Hepatocyte (in vitro differentiated cells): ENCODE results near the gene PNMA6E. TPM values are rescaled to one million over a fixed set of nuclear protein-coding genes. Genes with fewer than 3 reads are reported as not detected.
"Not testable (repeated sequence)": the region's sequence is repeated elsewhere in the genome, so short reads cannot be mapped to it uniquely, and the experiment has no call there.

ENCODE experiments used
- DNase-seq: peaks from one replicate; pipeline ENCODE4 v3.0.0-alpha.2; 2016; ENCODE audit warnings: low spot score
- H2AFZ ChIP-seq: fragments of 200-600 bp; sonication (generic); 2 replicates; pipeline ENCODE4 v1.6.0; 2016; ENCODE audit warnings: antibody characterized with exemption, mild to moderate bottlenecking
- H3K27ac ChIP-seq: fragments of 200-600 bp; sonication (generic); 2 replicates; pipeline ENCODE4 v1.5.1; 2016; ENCODE audit warnings: mild to moderate bottlenecking
- H3K27me3 ChIP-seq: fragments of 200-600 bp; sonication (generic); 2 replicates; pipeline ENCODE4 v1.6.1; 2016
- H3K36me3 ChIP-seq: fragments of 200-600 bp; sonication (generic); replicated peaks from 2 replicates; pipeline ENCODE4 v1.5.1; 2016; ENCODE audit warnings: low read depth; ENCODE audit not compliant: insufficient read depth
- H3K4me1 ChIP-seq: fragments of 200-600 bp; sonication (generic); 2 replicates; pipeline ENCODE4 v1.5.1; 2016; ENCODE audit warnings: mild to moderate bottlenecking, moderate library complexity; ENCODE audit not compliant: insufficient read depth
- H3K4me2 ChIP-seq: fragments of 200-600 bp; sonication (generic); 2 replicates; pipeline ENCODE4 v1.6.0; 2016
- H3K4me3 ChIP-seq: fragments of 200-600 bp; sonication (generic); 2 replicates; pipeline ENCODE4 v1.5.1; 2016; ENCODE audit warnings: mild to moderate bottlenecking
- H3K79me2 ChIP-seq: fragments of 200-600 bp; sonication (generic); 2 replicates; pipeline ENCODE4 v1.6.0; 2017; ENCODE audit warnings: mild to moderate bottlenecking
- H3K9me2 ChIP-seq: fragments of 200-600 bp; sonication (generic); replicated peaks from 2 replicates; pipeline ENCODE4 v1.6.0; 2017; ENCODE audit warnings: mild to moderate bottlenecking; ENCODE audit not compliant: insufficient read depth
- H3K9me3 ChIP-seq: fragments of 200-600 bp; sonication (generic); 2 replicates; pipeline ENCODE4 v1.5.1; 2016; ENCODE audit warnings: low read depth, mild to moderate bottlenecking
- H4K20me1 ChIP-seq: fragments of 200-600 bp; sonication (generic); 2 replicates; pipeline ENCODE4 v1.6.0; 2016; ENCODE audit warnings: mild to moderate bottlenecking; ENCODE audit not compliant: insufficient read depth, poor library complexity, severe bottlenecking
- EZH2 ChIP-seq: fragments of 200-600 bp; sonication (generic); IDR thresholded peaks from 2 replicates; pipeline ENCODE4 v1.6.1; 2016; ENCODE audit warnings: antibody characterized with exemption, mild to moderate bottlenecking, borderline replicate concordance
- EZH2phosphoT487 ChIP-seq: fragments of 200-600 bp; sonication (generic); IDR thresholded peaks from one replicate; pipeline ENCODE4 v1.6.1; 2018; ENCODE audit warnings: antibody characterized with exemption, mild to moderate bottlenecking, low read depth, moderate library complexity; ENCODE audit not compliant: unreplicated experiment, severe bottlenecking
- WGBS: methylation state at CpG from one replicate; pipeline ENCODE4 v1.1.6; 2016; ENCODE audit warnings: low lambda C conversion rate; ENCODE audit errors: missing lambda C conversion rate; 5-methylcytosine and 5-hydroxymethylcytosine counted together
- polyA plus RNA-seq: library from polyadenylated mRNA; unstranded; fragments of >200 nt; fragmentation: Nextera tagmentation; extraction: Ambion mirVana; gene quantifications from 2 replicates; pipeline ENCODE4 v1.2.1, GENCODE V29; 2016
- total RNA-seq: library from RNA; depleted of rRNA; stranded (reverse); fragments of >200 nt; gene quantifications from 2 replicates; pipeline ENCODE4 v1.2.3, GENCODE V29; 2014
- TF ChIP-seq, protein P1 (sequence below): fragments of 200-600 bp; sonication (generic); IDR thresholded peaks from 2 replicates; pipeline ENCODE4 v1.5.1; 2016; ENCODE audit warnings: antibody characterized with exemption, mild to moderate bottlenecking; ENCODE audit not compliant: poor library complexity

PNMA6E gene
- total and polyA plus RNA-seq, 2 experiments from 2014 or later, result not detected

DNA sequence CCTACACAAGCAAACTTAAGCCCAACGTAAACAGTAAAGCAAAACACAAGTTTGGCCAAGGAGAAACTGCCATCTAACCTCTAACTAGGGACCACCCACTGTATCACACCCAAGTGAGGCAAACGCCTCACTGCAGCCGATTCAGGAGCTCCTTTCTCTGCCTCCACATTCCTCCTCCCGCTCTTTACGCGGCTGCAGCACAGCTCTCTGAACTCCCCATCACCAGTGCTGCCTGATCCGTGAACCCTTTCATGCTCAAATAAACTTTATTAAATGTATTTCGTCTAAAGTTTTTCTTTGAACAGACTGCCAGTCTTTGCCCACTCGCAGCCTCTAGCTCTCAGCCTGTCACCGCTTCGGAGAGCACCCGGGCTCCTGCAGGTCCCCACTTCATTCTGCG is 6.5 kb downstream of the PNMA6E start:
- no peak overlapping the region for H3K4me3 ChIP-seq
- WGBS, result 62% methylated on average over 13 of the region's 13 CpGs
- H3K79me2 ChIP-seq, result no peaks in the 10 kb centered on the region
- no peak for DNase-seq
- H3K9me2 ChIP-seq, result no peaks in the 10 kb centered on the region
- H3K4me1 ChIP-seq, result no peaks in the 10 kb centered on the region
- H3K27ac ChIP-seq, result no peak overlapping the region
- H3K4me2 ChIP-seq, result no peak overlapping the region
- H3K27me3 ChIP-seq, result no peaks in the 10 kb centered on the region
- H3K36me3 ChIP-seq, result no peaks in the 10 kb centered on the region
- no peaks in the 10 kb centered on the region for H3K9me3 ChIP-seq
- no peak overlapping the region for H2AFZ ChIP-seq
- H4K20me1 ChIP-seq, result no peaks in the 10 kb centered on the region
- TF ChIP-seq, protein P1, sequence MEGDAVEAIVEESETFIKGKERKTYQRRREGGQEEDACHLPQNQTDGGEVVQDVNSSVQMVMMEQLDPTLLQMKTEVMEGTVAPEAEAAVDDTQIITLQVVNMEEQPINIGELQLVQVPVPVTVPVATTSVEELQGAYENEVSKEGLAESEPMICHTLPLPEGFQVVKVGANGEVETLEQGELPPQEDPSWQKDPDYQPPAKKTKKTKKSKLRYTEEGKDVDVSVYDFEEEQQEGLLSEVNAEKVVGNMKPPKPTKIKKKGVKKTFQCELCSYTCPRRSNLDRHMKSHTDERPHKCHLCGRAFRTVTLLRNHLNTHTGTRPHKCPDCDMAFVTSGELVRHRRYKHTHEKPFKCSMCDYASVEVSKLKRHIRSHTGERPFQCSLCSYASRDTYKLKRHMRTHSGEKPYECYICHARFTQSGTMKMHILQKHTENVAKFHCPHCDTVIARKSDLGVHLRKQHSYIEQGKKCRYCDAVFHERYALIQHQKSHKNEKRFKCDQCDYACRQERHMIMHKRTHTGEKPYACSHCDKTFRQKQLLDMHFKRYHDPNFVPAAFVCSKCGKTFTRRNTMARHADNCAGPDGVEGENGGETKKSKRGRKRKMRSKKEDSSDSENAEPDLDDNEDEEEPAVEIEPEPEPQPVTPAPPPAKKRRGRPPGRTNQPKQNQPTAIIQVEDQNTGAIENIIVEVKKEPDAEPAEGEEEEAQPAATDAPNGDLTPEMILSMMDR, result no peak
- no peak for TF ChIP-seq EZH2phosphoT487
- no peak for TF ChIP-seq EZH2

DNA sequence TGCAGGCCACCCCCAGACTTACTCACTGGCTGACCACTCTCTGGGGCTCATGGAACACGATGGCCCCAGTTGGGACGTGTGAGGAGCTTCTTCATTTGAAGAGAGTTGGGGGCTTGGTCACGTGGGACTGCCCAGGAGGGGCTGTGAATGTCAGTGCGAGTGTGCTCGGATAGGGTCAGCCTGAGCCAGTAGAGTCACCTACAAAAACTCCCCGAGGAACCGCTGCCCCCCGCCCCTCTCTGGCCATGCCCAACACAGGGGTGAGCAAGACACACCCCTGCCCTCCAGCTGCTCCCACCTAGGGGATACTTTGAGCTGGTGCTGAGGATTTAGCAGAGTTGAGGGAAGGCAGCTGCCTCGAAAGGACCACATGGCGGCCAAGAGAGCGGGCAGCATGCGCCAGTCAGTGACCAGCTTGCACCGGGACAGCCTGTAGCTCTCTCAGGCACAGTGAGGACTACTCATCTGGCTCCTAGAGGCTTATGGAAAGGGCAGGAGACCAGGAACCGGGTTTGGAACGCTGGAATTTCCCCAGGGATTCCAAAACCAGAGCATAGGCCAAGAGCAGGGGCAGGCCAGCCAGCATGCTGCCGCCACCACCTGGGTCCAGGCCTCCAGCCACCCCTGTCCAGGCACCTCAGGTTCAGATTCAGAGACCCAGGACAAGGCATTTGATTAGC is 8.4 kb downstream of the PNMA6E start:
- H3K27ac ChIP-seq, result no peak overlapping the region
- WGBS, result 79% methylated on average over 16 of the region's 16 CpGs
- DNase-seq, result no peak
- no peak for TF ChIP-seq EZH2
- no peak for TF ChIP-seq EZH2phosphoT487
- TF ChIP-seq, protein P1, result no peak
- no peak overlapping the region for H2AFZ ChIP-seq
- no peaks in the 10 kb centered on the region for H3K9me2 ChIP-seq
- H3K36me3 ChIP-seq, result no peaks in the 10 kb centered on the region
- H3K79me2 ChIP-seq, result no peaks in the 10 kb centered on the region
- H3K4me3 ChIP-seq, result no peak overlapping the region
- H3K27me3 ChIP-seq, result no peaks in the 10 kb centered on the region
- H3K4me2 ChIP-seq, result no peak overlapping the region
- no peaks in the 10 kb centered on the region for H3K9me3 ChIP-seq
- no peaks in the 10 kb centered on the region for H4K20me1 ChIP-seq
- H3K4me1 ChIP-seq, result no peaks in the 10 kb centered on the region

DNA sequence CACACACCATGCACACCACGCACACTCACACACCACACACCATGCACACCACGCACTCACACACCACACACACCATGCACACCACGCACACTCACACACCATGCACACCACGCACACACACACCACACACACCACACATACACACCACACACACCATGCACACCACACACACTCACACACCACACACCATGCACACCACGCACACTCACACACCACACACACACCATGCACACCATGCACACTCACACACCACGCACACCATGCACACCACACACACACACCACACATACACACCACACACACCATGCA is 11.7 kb downstream of the PNMA6E start:
- not testable (repeated sequence) for H3K4me3 ChIP-seq, H3K36me3 ChIP-seq, H3K9me3 ChIP-seq, H3K79me2 ChIP-seq, H3K4me1 ChIP-seq, H3K27ac ChIP-seq, H4K20me1 ChIP-seq, H3K27me3 ChIP-seq, DNase-seq, H3K4me2 ChIP-seq, H3K9me2 ChIP-seq, H2AFZ ChIP-seq
- no CpG with 5 or more reads among the region's 6 CpGs for WGBS

DNA sequence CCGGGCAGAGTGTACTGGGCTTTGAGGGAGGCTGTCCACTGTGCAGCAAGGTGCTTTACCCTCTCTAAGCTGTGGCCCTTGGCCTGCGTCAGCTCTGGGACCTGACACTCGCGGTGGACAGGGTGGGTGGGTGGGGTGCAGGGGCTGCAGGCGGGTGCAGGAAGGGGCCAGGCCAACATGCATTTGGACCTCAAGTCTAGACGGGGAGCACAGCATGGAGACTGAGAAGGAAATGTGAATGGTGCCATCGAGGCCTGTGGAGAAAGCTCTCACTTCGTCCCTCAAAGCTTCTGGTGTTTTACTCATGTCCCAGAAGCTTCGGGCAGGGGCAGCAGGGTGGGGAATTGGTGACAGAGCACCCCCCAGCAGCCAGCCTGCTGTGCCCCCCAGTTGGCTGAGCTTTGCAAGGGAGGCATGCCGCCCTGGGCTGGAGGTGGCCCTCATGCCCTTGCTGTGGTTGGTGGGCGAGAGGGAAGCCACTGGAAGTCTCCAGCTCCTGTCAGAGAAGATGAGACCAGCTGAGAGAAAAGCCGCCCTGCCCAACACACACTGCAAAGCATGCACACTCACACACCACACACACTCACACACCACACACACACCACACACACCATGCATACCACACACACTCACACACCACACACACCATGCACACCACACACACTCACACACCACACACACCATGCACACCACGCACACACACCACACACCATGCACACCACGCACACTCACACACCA is 12.3 kb downstream of the PNMA6E start:
- no peak overlapping the region for H3K27ac ChIP-seq

More for the DNA sequence above, 12.3 kb downstream of the PNMA6E start:
- Histone ChIP-seq H2AFZ (no peak overlapping the region), H4K20me1 (no peaks in the 10 kb centered on the region), H3K27me3 (no peaks in the 10 kb centered on the region), H3K36me3 (no peaks in the 10 kb centered on the region), H3K4me3 (no peak overlapping the region), H3K4me2 (no peak overlapping the region), H3K79me2 (no peaks in the 10 kb centered on the region), H3K9me2 (no peaks in the 10 kb centered on the region), H3K9me3 (no peaks in the 10 kb centered on the region), H3K4me1 (no peaks in the 10 kb centered on the region)
- TF ChIP-seq EZH2, result no peak
- TF ChIP-seq, protein P1, result no peak
- no peak for TF ChIP-seq EZH2phosphoT487
- no peak for DNase-seq
- 79% methylated on average over 8 of the region's 14 CpGs for WGBS
